Heart right ventricle (tissue), 16 donors: ENCODE measurements around the gene EGR4. TPM values are rescaled to one million over a fixed set of nuclear protein-coding genes. Genes with fewer than 3 reads are reported as not detected.

Experiments used
- ATAC-seq, 8 donors: fragments of 200-7000 bp; cut with Tn5 transposase; one replicate each; pipeline ENCODE4 v1.9.1; 2020; ENCODE audit warnings: mild to moderate bottlenecking in 8 of 8, moderate library complexity in 8 of 8, moderate number of reproducible peaks in 1 of 8
- DNase-seq, 2 donors: peaks; one replicate each; pipeline ENCODE4 v3.0.0-alpha.2; 2020
- H3K27ac ChIP-seq, 10 donors: fragments of 200-600 bp; sonication (generic) in 2 of 10; one replicate each; pipeline versions ENCODE4 v1.5.0 to v1.8.0; 2020 to 2022; ENCODE audit warnings: mild to moderate bottlenecking in 3 of 10
- H3K27me3 ChIP-seq, 7 donors: fragments of 200-600 bp; one replicate each; pipeline ENCODE4 v1.8.0; 2021 to 2022; ENCODE audit warnings: mild to moderate bottlenecking in 2 of 7
- H3K36me3 ChIP-seq, 9 donors: fragments of 200-600 bp; sonication (generic) in 1 of 9; one replicate each; pipeline versions ENCODE4 v1.5.0 to v1.8.0; 2020 to 2022; ENCODE audit warnings: mild to moderate bottlenecking in 2 of 9
- H3K4me1 ChIP-seq, 9 donors: fragments of 200-600 bp; sonication (generic) in 1 of 9; one replicate each; pipeline versions ENCODE4 v1.5.0 to v1.8.0; 2020 to 2022; ENCODE audit warnings: mild to moderate bottlenecking in 4 of 9
- H3K4me3 ChIP-seq, 10 donors: fragments of 200-600 bp; sonication (generic) in 2 of 10; one replicate each; pipeline versions ENCODE4 v1.5.0 to v1.8.0; 2020 to 2022; ENCODE audit warnings: mild to moderate bottlenecking in 7 of 10, moderate library complexity in 2 of 10
- H3K9me3 ChIP-seq, 11 donors: fragments of 200-600 bp in 10 of 11; sonication (generic) in 2 of 11; one replicate each; pipeline versions ENCODE4 v1.5.0 to v1.8.0; 2013 to 2022; ENCODE audit warnings: mild to moderate bottlenecking in 2 of 11, control low read depth in 1 of 11, moderate library complexity in 1 of 11
- CTCF ChIP-seq, 9 donors: fragments of 200-600 bp; sonication (generic) in 2 of 9; IDR thresholded peaks; one replicate each; pipeline versions ENCODE4 v1.5.0 to v1.8.0; 2021 to 2022; ENCODE audit warnings: antibody characterized with exemption in 9 of 9, mild to moderate bottlenecking in 5 of 9, moderate library complexity in 1 of 9
- WGBS, 2 donors: extraction: QIAGEN DNeasy Blood & Tissue Kit; methylation state at CpG; one replicate each; pipeline ENCODE4 v1.1.7; 2013; ENCODE audit warnings: inconsistent platforms in 1 of 2; 5-methylcytosine and 5-hydroxymethylcytosine counted together
- intact Hi-C, 10 donors: fragments of 100-400 bp; cut with DNase I; formaldehyde crosslinking; loops; one replicate each; pipeline versions ENCODE4 v1.11.1 to v1.14.2; 2022
- polyA plus RNA-seq, 2 donors: library from polyadenylated mRNA; stranded (reverse); fragments of 200-250 nt; gene quantifications; one replicate each; pipeline ENCODE4 v1.2.3, GENCODE V29; 2013
- total RNA-seq, 10 donors: library from RNA; stranded (reverse); fragmentation: NEBNext Ultra II Directional in 3 of 10; extraction: Animal tissue kit (Norgen Biotek cat#: 25700) in 3 of 10; gene quantifications; one replicate each; pipeline versions ENCODE4 v1.2.1 to v1.2.4, GENCODE V29; 2021 to 2023
- donor health status: Arrhythmogenic right ventricular cardiomyopathy.
- donor health status: ischemic (EF 13 %, LVEDD 7.1; RV severe dilation, severe dysfunction).
- donor health status: healthy with polysubstance abuse.
- donor health status: DM: no; HTN: yes; CAD: no.
- donor health status: DM: no; HTN: no; CAD: no.
- donor health status: ischemic (EF 25% LVEDD 6.9; RV normal size, moderate dysfunction).
- donor health status: ischemic (EF 25% LVEDD 5.7; RV mildly dilated, moderate dysfunction).
- donor health status: healthy.
- donor health status: DM: yes; HTN: yes; CAD: no.
- donor health status: Ischemic cardiomyopathy.
- donor health status: ischemic (EF 35%, LVEDD 5.7; RV mildly dilated, moderate dysfunction).
- donor health status: nonischemic (EF 11% LVEDD 7.7; RV severe dilation, severe dysfunction).
- donor health status: DM: yes; HTN: yes; CAD: no.
- donor health status: PGD.
- donor health status: ischemic (EF 29% LVEDD 5.4; RV normal size, mild dysfunction).
- donor health status: nonischemic (EF 23%, LVEDD 6.1; RV moderate dilation, normal function).

EGR4 gene
- total and polyA plus RNA-seq, 12 donors = 0.36 TPM; not detected in 11

- 88 to 89% methylated on average over 26 of the region's 26 CpGs for WGBS, 2 donors
- no peak for TF ChIP-seq CTCF (IDR thresholded peaks at IDR 0.05)
Observed at GRCh38 chr2:73266061-73266901, 27.1 kb downstream of the EGR4 start.

GRCh38 chr2:73265298-73266060 is 27.9 kb downstream of the EGR4 start:
- intact Hi-C loops = no loop called here
- H3K4me1 ChIP-seq = peaks cover 0 to 8% (median 6%) of the 10 kb centered on the region in 9 donors
- ATAC-seq = peak in 1 of 8 donors; percentile 10
- H3K4me3 ChIP-seq = no peak overlapping the region
- DNase-seq = no peak
- H3K9me3 ChIP-seq = no peaks in the 10 kb centered on the region
- H3K27me3 ChIP-seq = peaks cover 19 to 60% (median 53%) of the 10 kb centered on the region in 7 donors
- H3K27ac ChIP-seq = no peak overlapping the region
- TF ChIP-seq CTCF (IDR thresholded peaks at IDR 0.05) = no peak
- WGBS, 2 donors = 90 to 92% methylated on average over 28 of the region's 28 CpGs
- no peaks in the 10 kb centered on the region for H3K36me3 ChIP-seq

More at GRCh38 chr2:73266061-73266901, 27.1 kb downstream of the EGR4 start:
- H3K27me3 ChIP-seq = peaks cover 19 to 65% (median 53%) of the 10 kb centered on the region in 7 donors
- H3K27ac ChIP-seq = no peak overlapping the region
- H3K9me3 ChIP-seq = no peaks in the 10 kb centered on the region
- H3K4me1 ChIP-seq = peaks cover 0 to 8% (median 6%) of the 10 kb centered on the region in 9 donors
- no peaks in the 10 kb centered on the region for H3K36me3 ChIP-seq
- ATAC-seq (no peak), DNase-seq (no peak)
- H3K4me3 ChIP-seq = no peak overlapping the region
- intact Hi-C loops = no loop called here

- Histone ChIP-seq H3K27me3 (peaks cover 19 to 54% (median 47%) of the 10 kb centered on the region in 7 donors), H3K4me3 (no peak overlapping the region), H3K27ac (no peak overlapping the region), H3K36me3 (no peaks in the 10 kb centered on the region), H3K4me1 (peaks cover 0 to 8% (median 6%) of the 10 kb centered on the region in 9 donors), H3K9me3 (no peaks in the 10 kb centered on the region)
- no peak for TF ChIP-seq CTCF (IDR thresholded peaks at IDR 0.05)
- no peak for DNase-seq
- intact Hi-C loops = no loop called here
- WGBS, 2 donors = 83 to 84% methylated on average over 4 of the region's 4 CpGs
- no peak for ATAC-seq
Observed at GRCh38 chr2:73264783-73265182, 28.6 kb downstream of the EGR4 start.

GRCh38 chr2:73264332-73264606 is 29.1 kb downstream of the EGR4 start:
- Histone ChIP-seq H3K4me1 (peaks cover 0 to 8% (median 6%) of the 10 kb centered on the region in 9 donors), H3K27ac (no peak overlapping the region), H3K9me3 (no peaks in the 10 kb centered on the region), H3K27me3 (peaks cover 16 to 49% (median 42%) of the 10 kb centered on the region in 7 donors), H3K4me3 (no peak overlapping the region), H3K36me3 (no peaks in the 10 kb centered on the region)
- no peak for TF ChIP-seq CTCF (IDR thresholded peaks at IDR 0.05)
- WGBS, 2 donors = 88 to 89% methylated on average over 15 of the region's 15 CpGs
- no peak for DNase-seq
- ATAC-seq = peak in 1 of 8 donors; percentile 11
- intact Hi-C loops = no loop called here
